ENCODE measurements around the gene SGPL1. TPM values are rescaled to one million over a fixed set of nuclear protein-coding genes. Genes with fewer than 3 reads are reported as not detected.

The SGPL1 gene
- total RNA-seq, 4 donors from 2014 or later, result 58.0 to 120 (median 74.0) TPM

GRCh38 chr10:70806841-70807240 lies 8.9 kb upstream of the SGPL1 start:
- DNase-seq (ENCODE audit: low spot score in 2 of 2), result no peak
- 94 to 100% methylated on average over 1 of the region's 1 CpG for WGBS, 2 donors
- intact Hi-C loops (cut with DNase I; ENCODE audit: low total_unique reads), result no loop called here
- TF ChIP-seq CTCF (IDR thresholded peaks at IDR 0.05) (no peak), POLR2A (IDR thresholded peaks at IDR 0.05) (no peak)
- H3K4me3 ChIP-seq (ENCODE audit: low read depth, poor library complexity, severe bottlenecking), result no peak overlapping the region

- TF ChIP-seq POLR2A (IDR thresholded peaks at IDR 0.05) (no peak), CTCF (IDR thresholded peaks at IDR 0.05) (no peak)
- intact Hi-C loops (cut with DNase I; ENCODE audit: low total_unique reads), result no loop called here
- no peak for DNase-seq (ENCODE audit: low spot score in 2 of 2)
- no peak overlapping the region for H3K4me3 ChIP-seq (ENCODE audit: low read depth, poor library complexity, severe bottlenecking)
- 83 to 84% methylated on average over 3 of the region's 3 CpGs for WGBS, 2 donors
These were observed 8.2 kb upstream of the SGPL1 start for GRCh38 chr10:70807556-70807955.

- WGBS, 2 donors, result 81 to 84% methylated on average over 6 of the region's 6 CpGs
- no peak overlapping the region for H3K4me3 ChIP-seq (ENCODE audit: low read depth, poor library complexity, severe bottlenecking)
- no peak for DNase-seq (ENCODE audit: low spot score in 2 of 2)
- intact Hi-C loops (cut with DNase I; ENCODE audit: low total_unique reads), result no loop called here
- TF ChIP-seq CTCF (IDR thresholded peaks at IDR 0.05) (no peak), POLR2A (IDR thresholded peaks at IDR 0.05) (no peak)
These were observed 6.6 kb upstream of the SGPL1 start for GRCh38 chr10:70809011-70809611.

GRCh38 chr10:70809726-70810125 lies 6.0 kb upstream of the SGPL1 start:
- TF ChIP-seq CTCF (IDR thresholded peaks at IDR 0.05) (no peak), POLR2A (IDR thresholded peaks at IDR 0.05) (no peak)
- DNase-seq (ENCODE audit: low spot score in 2 of 2), result no peak
- WGBS, 2 donors, result 93 to 95% methylated on average over 2 of the region's 2 CpGs
- H3K4me3 ChIP-seq (ENCODE audit: low read depth, poor library complexity, severe bottlenecking), result no peak overlapping the region
- intact Hi-C loops (cut with DNase I; ENCODE audit: low total_unique reads), result loop anchor here (10.0 kb wide), 1 partner anchor 75 kb away; the partner anchor contains the start of gene PCBD1

- intact Hi-C loops (cut with DNase I; ENCODE audit: low total_unique reads), result loop anchor here (10.0 kb wide), 1 partner anchor 74 kb away; the partner anchor contains the start of gene PCBD1
- 0 to 38% methylated on average over 1 of the region's 1 CpG for WGBS, 2 donors
- no peak overlapping the region for H3K4me3 ChIP-seq (ENCODE audit: low read depth, poor library complexity, severe bottlenecking)
- DNase-seq (ENCODE audit: low spot score in 2 of 2), result no peak
- TF ChIP-seq CTCF (IDR thresholded peaks at IDR 0.05), result no peak
- TF ChIP-seq POLR2A (IDR thresholded peaks at IDR 0.05), result no peak
These were observed 4.8 kb upstream of the SGPL1 start for GRCh38 chr10:70810967-70811366.

GRCh38 chr10:70811881-70812280 lies 3.9 kb upstream of the SGPL1 start:
- WGBS, 2 donors, result 73 to 78% methylated on average over 3 of the region's 3 CpGs
- TF ChIP-seq POLR2A (IDR thresholded peaks at IDR 0.05), result no peak
- TF ChIP-seq CTCF (IDR thresholded peaks at IDR 0.05), result no peak
- no peak for DNase-seq (ENCODE audit: low spot score in 2 of 2)
- no peak overlapping the region for H3K4me3 ChIP-seq (ENCODE audit: low read depth, poor library complexity, severe bottlenecking)
- intact Hi-C loops (cut with DNase I; ENCODE audit: low total_unique reads), result loop anchor here (10.0 kb wide), 1 partner anchor 73 kb away; the partner anchor contains the start of gene PCBD1
